Mesenteric fat pad (tissue), 1 donor: Measurements from ENCODE around the gene TRANK1. TPM values are rescaled to one million over a fixed set of nuclear protein-coding genes. Genes with fewer than 3 reads are reported as not detected.
"Not testable (repeated sequence)": the region's sequence is repeated elsewhere in the genome, so short reads cannot be mapped to it uniquely, and the experiment has no call there.

Experiments used
- DNase-seq: peaks from one replicate; pipeline ENCODE4 v3.0.0-alpha.2; 2020; ENCODE audit warnings: low spot score
- long read RNA-seq: library from polyadenylated mRNA; unstranded; transcript quantifications from one replicate; pipeline ENCODE4 v2.0.0, GENCODE V29; 2020
- total RNA-seq: library from RNA; stranded (reverse); fragmentation: NEBNext Ultra II Directional; extraction: Animal tissue kit (Norgen Biotek cat#: 25700); gene quantifications from one replicate; pipeline ENCODE4 v1.2.1, GENCODE V29; 2021
- donor health status: DM: yes; HTN: yes; CAD: no.

TRANK1 gene
- 14.7 TPM for total RNA-seq
- long read RNA-seq, partial matches to known transcripts = 2 of 12 reads
- long read RNA-seq, other reads (novel, unspliced or antisense) = 10 of 12 reads

DNA sequence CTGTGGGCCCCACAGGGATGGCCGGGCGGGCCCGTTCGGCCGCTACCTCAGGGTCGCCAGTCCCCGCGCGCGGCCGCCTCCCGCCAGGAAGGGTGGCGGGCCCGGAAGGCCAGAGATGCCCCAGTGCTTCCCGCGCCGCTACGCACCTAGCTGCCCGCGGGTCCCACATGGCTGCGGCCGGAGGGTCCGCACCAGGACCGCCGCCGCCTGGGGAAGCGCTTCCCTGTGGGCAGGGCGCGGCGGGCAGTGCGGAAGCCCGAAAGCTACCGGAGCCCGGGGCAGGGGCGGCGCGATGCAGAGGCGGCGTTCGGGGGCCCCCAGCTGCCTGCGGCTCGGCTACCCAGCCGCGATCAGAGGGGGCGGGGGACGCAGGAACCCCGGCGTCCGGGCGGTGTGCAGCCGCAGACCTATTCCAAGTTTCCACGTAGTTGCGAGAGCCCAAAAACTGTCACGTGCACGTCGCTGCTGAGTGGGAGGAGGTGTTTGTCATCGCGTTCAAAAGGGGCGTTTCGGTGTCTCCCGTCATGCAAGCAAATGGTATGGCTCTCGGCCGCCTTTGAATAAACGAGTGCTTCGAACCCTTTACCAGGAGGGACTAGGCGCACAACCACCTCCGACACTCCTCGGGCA, at the start of gene TRANK1:
Gene TRANK1 (minus strand): TSS at position 414 of the 630 bp plus-strand sequence. CDS start 245 bp downstream, at position 169.
- no peak for DNase-seq

GRCh38 chr3:36993326-36994283, 48.8 kb upstream of the TRANK1 start, which contains the start of gene MLH1:
Gene MLH1, plus strand, starts transcription at chr3:36993518. Its CDS starts 30 bp downstream, at chr3:36993548.
- DNase-seq = peak; percentile 99

- no peak for DNase-seq
Observed at GRCh38 chr3:36992806-36993325, 48.0 kb upstream of the TRANK1 start, which contains the start of gene EPM2AIP1. Gene EPM2AIP1, minus strand, starts transcription at chr3:36993131. Its CDS starts 54 bp downstream, at chr3:36993077.

DNA sequence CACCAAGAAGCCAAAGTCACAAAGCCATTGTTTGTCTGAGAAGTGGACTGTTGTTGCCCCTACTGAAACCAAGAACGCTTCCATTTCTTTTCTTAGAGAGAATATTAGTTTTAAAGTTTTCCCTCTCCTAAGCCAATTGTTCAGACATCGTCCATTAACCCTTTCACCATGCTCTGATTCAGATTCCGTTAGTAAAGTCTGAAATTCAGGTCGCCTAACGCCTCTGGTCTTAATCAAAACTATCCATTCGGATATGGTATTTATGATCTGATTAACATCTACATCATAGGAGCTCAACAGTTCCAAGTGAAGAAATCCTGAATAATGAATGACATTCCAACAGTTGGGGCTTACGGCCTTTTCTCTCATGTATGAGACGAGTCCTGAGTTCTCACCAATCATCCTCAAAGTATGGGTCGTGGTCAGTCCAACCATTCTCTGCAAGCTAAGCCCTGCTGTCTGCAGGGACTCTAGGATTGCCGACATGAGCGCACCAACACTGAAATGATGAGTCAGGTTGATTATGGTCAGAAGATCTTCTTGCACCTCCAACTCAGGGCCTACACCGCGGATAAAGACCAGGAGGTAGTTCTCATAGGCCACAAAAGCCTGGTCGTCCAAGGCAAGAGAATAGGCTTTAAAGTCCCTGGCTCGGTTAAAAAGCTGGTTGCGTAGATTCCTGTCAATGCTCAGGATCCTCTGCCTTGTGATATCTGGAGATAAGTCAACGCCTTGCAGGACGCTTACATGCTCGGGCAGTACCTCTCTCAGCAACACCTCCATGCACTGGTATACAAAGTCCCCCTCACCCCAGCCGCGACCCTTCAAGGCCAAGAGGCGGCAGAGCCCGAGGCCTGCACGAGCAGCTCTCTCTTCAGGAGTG, 47.3 kb upstream of the TRANK1 start:
- DNase-seq = no peak

DNA sequence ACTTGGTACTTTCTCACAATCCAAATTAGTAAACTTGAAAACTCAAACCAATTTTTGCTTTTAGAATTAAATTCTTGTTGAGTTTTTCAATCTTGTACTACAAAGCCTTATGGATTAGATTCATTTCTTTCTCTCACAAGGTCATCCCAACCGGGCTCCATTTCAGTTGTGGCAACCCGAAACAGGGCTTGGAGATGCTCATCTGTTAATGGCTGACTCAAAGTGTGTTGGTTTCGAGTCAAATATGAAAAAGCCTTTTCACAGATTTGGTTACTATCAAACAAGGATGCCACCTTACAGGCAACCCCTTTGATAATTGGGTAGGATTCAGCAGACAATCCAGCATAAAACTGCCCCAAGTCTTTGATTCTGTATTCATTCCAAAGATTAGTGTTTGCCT, 46.3 kb upstream of the TRANK1 start:
- DNase-seq = no peak

DNA sequence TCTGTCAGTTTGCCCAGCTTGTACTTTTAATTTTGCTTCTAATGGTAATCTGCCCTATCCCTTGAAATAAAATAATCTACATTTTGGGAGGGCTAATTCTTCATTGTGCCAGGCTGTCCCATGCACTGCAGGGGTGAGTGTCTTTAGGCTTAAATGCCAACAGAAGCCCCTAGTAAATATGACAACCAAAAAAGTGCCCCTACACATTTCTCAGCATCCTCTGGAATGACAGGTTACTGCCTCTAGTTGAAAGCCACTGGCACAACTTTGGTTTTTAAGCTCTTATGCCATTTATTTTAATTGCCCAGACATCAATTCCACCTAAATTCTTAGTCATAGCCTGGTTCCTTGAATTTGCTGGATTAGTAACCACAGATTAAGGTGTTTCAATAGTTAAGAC, 44.7 kb upstream of the TRANK1 start:
- no peak for DNase-seq

DNA sequence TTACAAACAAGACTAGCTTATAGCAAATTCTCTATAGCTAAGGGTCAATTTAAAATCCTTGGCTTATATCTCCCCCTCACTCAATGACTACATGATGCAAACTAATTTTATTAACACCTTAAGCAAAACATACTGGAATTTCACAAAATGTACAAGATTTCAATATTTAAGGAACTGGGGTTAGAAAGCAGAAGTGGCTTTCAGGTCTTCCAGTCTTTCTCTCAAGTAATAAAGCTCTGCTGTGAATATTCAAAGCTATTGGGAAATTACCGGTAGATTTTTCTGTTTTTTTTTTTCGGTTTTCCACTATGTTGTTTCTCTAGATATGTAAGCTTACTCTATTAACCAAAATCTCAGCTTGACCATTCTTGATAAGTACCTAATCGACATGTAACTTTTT, 44.2 kb upstream of the TRANK1 start:
- DNase-seq = no peak

DNA sequence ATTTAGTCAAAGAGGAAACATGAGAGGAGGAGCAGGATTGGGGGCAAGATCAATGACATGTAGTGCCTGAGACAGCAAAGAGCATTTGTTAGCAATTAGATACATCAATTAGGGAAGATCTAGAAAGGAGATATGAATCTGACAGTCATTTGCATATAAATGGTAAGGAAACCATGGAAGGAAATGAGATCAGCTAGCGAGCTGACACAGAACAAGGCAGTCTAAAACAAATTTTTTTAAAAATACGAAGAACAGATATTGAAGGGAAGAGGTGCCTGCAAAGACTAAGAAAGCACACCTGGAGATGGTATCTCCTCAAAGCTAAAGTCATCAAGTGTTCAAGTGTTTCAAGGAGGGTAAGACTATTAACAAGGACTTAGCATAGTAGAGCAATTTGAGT, 43.5 kb upstream of the TRANK1 start:
- no peak for DNase-seq

DNA sequence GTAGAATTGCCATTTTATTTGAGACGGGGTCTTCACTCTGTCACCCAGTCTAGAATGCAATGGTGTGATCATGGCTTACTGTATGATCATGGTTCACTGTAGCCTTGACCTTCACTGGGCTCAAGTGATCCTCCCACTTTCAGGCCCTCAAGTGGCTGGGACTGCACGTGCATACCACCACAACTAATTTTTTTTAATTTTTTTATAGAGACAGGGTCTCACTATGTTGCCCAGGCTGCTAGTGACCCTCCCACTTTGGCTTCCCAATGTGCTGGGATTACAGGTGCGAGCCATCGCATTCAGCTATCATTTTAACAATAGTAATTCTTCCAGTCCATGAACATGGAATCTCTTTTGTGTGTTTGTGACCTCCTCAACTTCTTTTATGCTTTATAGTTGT, 36.2 kb upstream of the TRANK1 start:
- no peak for DNase-seq

- no peak for DNase-seq
Observed at GRCh38 chr3:36973139-36973538, 28.3 kb upstream of the TRANK1 start.

DNA sequence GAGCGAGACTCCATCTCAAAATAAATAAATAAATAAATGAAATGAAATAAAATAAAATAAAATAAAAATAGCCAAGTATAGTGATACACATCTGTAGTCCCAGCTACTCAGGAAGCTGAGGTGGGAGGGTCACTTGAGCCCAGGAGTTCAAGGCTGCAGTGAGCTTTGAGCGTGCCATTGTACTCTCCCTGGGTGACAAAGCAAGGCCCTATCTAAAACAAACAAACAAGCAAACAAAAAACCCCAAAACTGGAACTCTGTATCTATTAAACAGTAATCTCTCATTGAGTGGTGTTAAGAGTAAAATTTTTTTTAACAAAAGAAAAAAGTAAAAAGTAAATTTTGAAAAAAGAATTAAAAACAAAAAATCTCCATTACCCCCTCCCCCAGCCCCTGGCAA, 27.3 kb upstream of the TRANK1 start:
- DNase-seq = no peak

DNA sequence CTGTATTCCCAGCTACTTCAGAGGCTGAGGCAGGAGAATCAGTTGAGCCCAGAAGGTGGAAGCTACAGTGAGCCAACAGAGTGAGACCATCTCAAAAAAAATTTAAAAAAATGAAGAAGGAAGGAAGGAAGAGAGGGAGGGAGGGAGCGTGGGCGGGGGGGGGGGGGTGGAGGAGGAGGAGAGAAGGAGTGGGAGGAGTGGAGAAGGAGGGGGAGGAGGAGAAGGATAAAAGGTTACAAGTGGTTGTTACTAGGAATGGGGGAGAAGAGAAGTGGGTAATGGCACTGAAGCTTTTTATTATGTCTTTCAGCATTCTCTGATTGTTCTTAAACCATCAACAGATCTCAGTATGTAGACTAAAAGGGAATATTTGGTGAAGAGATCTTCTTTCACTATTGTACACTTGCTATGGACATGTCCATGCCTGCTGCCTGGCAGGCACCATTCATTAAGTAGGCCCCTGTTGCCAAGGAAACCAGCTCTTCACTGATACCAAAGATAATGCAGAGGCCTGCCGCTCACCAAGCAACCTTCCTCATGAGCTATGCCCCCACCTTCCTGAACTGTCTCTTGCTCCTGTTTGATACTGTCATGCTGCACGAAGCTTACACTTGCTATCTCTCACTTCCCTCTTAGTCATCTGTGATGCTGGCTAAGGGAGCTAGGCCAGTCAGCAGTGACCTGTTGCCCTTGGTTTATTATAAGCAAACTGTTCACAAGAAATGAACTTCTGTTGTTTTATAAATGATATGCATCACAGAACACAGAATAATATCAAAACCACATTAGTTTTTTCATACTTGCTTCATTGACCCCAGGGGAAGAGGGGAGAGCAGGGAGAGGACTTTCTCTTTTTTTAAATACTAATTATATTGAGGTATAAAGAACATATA, 24.9 kb upstream of the TRANK1 start:
- DNase-seq = no peak

- DNase-seq = no peak
Observed at GRCh38 chr3:36969085-36969484, 24.2 kb upstream of the TRANK1 start.

DNA sequence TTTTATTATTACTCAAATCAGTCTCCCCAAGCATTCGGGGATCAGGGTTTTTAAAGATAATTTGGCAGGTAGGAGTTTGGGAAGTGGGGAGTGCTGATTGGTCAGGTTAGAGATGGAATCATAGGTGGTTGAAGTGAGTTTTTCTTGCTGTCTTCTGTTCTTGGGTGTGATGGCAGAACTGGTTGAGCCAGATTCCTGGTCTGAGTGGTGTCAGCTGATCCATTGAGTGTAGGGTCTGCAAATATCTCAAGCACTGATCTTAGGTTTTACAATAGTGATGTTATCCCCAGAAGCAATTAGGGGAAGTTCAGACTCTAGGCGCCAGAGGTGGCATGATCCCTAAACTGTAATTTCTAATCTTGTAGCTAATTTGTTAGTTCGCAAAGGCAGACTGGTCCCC, 20.6 kb upstream of the TRANK1 start:
- DNase-seq = no peak

- no peak for DNase-seq
Observed at GRCh38 chr3:36964817-36965216, 20.0 kb upstream of the TRANK1 start.

- DNase-seq = no peak
Observed at GRCh38 chr3:36964331-36964730, 19.5 kb upstream of the TRANK1 start.

- not testable (repeated sequence) for DNase-seq
Observed at GRCh38 chr3:36963008-36963407, 18.2 kb upstream of the TRANK1 start.

DNA sequence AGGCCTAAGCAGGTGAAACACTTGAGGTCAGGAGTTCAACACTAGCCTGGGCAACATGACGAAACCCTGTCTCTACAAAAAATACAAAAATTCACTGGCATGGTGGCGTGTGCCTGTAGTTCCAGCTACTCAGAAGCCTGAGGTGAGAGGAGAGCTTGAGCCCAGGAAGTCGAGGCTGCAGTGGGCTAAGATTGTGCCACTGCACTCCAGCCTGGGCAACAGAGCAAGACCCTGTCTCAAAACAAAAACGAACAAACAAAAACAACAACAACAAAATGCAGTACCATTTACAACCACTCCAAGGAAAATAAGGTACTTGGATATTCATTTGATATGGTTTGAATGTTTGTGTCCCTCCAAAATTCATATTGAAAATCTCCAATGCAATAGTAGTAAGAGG, 15.6 kb upstream of the TRANK1 start:
- DNase-seq = no peak

GRCh38 chr3:36959821-36960220, 15.0 kb upstream of the TRANK1 start:
- DNase-seq = no peak
